Sigmoid colon (tissue), 7 donors: ENCODE measurements around the gene ARSB. TPM values are rescaled to one million over a fixed set of nuclear protein-coding genes. Genes with fewer than 3 reads are reported as not detected.

ENCODE experiments used
- DNase-seq: peaks from one replicate; pipeline ENCODE4 v3.0.0-alpha.2; 2019
- H3K27ac ChIP-seq, 4 donors: fragments of 200-600 bp; sonication (generic); one replicate each; pipeline ENCODE4 v1.5.1; 2016 to 2019; ENCODE audit warnings: mild to moderate bottlenecking in 1 of 4
- H3K27me3 ChIP-seq, 3 donors: fragments of 200-600 bp; sonication (generic); one replicate each; pipeline ENCODE4 v1.5.1; 2019; ENCODE audit warnings: mild to moderate bottlenecking in 1 of 3
- H3K36me3 ChIP-seq, 4 donors: fragments of 200-600 bp; sonication (generic); one replicate each; pipeline ENCODE4 v1.5.1; 2016 to 2019
- H3K4me1 ChIP-seq, 4 donors: fragments of 200-600 bp; sonication (generic); one replicate each; pipeline ENCODE4 v1.5.1; 2017 to 2019
- H3K4me3 ChIP-seq, 4 donors: fragments of 200-600 bp; sonication (generic); one replicate each; pipeline ENCODE4 v1.5.1; 2017 to 2019; ENCODE audit warnings: mild to moderate bottlenecking in 2 of 4, moderate library complexity in 1 of 4
- H3K9me3 ChIP-seq, 4 donors: fragments of 200-600 bp in 3 of 4; sonication (generic) in 3 of 4; one replicate each; pipeline versions ENCODE4 v1.5.1 to v1.6.1; 2013 to 2019
- EP300 ChIP-seq, 4 donors: sonication (generic); formaldehyde crosslinking; IDR thresholded peaks; one replicate each; pipeline ENCODE4 v1.6.1; 2017; ENCODE audit warnings: antibody characterized with exemption in 4 of 4
- POLR2A ChIP-seq, 2 donors: fragments of 450-650 bp; IDR thresholded peaks; one replicate each; pipeline ENCODE4 v1.6.1; 2016; ENCODE audit warnings: antibody characterized with exemption in 2 of 2, mild to moderate bottlenecking in 2 of 2, moderate library complexity in 2 of 2
- POLR2AphosphoS5 ChIP-seq, 4 donors: sonication (generic); formaldehyde crosslinking; IDR thresholded peaks; one replicate each; pipeline ENCODE4 v1.6.1; 2017; ENCODE audit warnings: antibody characterized with exemption in 4 of 4
- WGBS, 2 donors: extraction: QIAGEN DNeasy Blood & Tissue Kit; methylation state at CpG; one replicate each; pipeline ENCODE4 v1.1.7; 2013; 5-methylcytosine and 5-hydroxymethylcytosine counted together
- intact Hi-C: fragments of 100-400 bp; cut with DNase I; formaldehyde crosslinking; loops from one replicate; pipeline ENCODE4 v1.15.1; 2023
- polyA plus RNA-seq, 3 donors: library from polyadenylated mRNA; stranded (reverse); fragments of 200-250 nt; gene quantifications; one replicate each; pipeline ENCODE4 v1.2.3, GENCODE V29; 2013
- total RNA-seq, 4 donors: library from RNA; depleted of rRNA; stranded (reverse); fragments of >200 nt; gene quantifications; one replicate each; pipeline ENCODE4 v1.1.0, GENCODE V29; 2016
- TF ChIP-seq, protein P1 (sequence below), 4 experiments: fragments of 450-650 bp in 3 of 4; fragments of 200-600 bp in 1 of 4; IDR thresholded peaks; one replicate each; pipeline ENCODE4 v1.5.1; 2016 to 2019; ENCODE audit warnings: antibody characterized with exemption in 4 of 4, mild to moderate bottlenecking in 3 of 4, moderate library complexity in 2 of 4
- donor health status: healthy with polysubstance abuse.
- donor health status: Bipolar disorder and iron deficiency.
- donor health status: healthy.

ARSB gene
- total and polyA plus RNA-seq, 7 donors: 1.2 to 22.2 (median 8.6) TPM

DNA sequence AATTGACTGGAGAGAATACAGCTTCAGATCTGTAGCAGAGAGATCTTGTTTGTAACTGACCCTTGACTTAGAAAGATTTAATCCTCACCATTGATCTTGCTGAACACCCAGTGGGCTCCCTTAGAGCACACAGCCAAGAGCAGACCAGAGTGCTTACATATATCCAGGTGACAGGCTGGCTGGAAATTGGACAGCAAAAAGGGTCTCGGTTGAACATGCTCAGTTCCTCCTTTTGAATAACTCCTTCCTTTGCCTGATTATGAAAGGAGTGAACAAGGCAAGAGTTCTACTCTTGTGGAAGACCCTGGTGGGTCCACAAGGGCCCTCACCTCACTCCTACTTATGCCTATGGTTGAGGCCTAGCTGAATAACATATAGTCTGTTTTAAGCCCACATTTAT lies 202.4 kb downstream of the ARSB start:
- Histone ChIP-seq H3K9me3 (no peaks in the 10 kb centered on the region), H3K27me3 (no peaks in the 10 kb centered on the region), H3K4me3 (no peak overlapping the region), H3K4me1 (peaks cover 0 to 9% (median 7%) of the 10 kb centered on the region in 4 donors), H3K36me3 (no peaks in the 10 kb centered on the region), H3K27ac (no peak overlapping the region)
- intact Hi-C loops: no loop called here
- TF ChIP-seq, protein P1, sequence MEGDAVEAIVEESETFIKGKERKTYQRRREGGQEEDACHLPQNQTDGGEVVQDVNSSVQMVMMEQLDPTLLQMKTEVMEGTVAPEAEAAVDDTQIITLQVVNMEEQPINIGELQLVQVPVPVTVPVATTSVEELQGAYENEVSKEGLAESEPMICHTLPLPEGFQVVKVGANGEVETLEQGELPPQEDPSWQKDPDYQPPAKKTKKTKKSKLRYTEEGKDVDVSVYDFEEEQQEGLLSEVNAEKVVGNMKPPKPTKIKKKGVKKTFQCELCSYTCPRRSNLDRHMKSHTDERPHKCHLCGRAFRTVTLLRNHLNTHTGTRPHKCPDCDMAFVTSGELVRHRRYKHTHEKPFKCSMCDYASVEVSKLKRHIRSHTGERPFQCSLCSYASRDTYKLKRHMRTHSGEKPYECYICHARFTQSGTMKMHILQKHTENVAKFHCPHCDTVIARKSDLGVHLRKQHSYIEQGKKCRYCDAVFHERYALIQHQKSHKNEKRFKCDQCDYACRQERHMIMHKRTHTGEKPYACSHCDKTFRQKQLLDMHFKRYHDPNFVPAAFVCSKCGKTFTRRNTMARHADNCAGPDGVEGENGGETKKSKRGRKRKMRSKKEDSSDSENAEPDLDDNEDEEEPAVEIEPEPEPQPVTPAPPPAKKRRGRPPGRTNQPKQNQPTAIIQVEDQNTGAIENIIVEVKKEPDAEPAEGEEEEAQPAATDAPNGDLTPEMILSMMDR (IDR thresholded peaks at IDR 0.05): no peak
- TF ChIP-seq EP300 (IDR thresholded peaks at IDR 0.05): no peak
- TF ChIP-seq POLR2AphosphoS5 (IDR thresholded peaks at IDR 0.05): no peak
- no peak for TF ChIP-seq POLR2A (IDR thresholded peaks at IDR 0.05)
- no peak for DNase-seq
- 71 to 90% methylated on average over 1 of the region's 1 CpG for WGBS, 2 donors

DNA sequence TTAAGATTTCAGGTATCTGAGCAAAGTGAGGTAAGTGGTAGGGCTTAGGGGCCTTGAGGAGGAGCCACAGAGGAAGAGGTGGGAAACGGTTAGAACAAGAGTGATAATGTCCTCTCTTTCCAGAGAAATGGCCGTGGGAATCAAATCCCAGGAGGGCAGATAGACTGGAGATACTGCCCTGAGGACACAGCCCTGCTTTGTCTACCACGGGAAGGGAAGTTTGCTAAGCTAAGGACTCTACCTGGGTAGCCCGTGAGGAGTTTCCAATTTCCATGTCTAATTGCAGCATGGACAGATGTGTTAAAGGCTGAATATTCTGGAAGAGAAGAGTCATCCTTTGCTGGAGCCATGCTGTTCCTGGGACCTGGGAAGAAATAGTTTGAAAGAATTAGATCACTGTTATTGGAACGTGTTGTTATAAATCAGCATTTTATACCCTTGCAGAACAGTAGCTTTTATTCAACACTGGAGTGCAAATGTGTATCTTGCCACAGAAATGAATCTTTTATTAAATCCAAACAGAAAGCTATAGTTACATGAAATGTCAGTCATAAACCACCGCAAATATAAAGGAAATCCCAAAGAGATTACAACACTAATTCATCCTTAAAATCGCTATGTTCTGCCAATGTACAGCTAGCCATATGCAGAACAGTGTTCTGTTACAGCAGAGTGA lies 203.4 kb downstream of the ARSB start:
- H3K27ac ChIP-seq: no peak overlapping the region
- no peak for DNase-seq
- no peaks in the 10 kb centered on the region for H3K9me3 ChIP-seq
- H3K4me3 ChIP-seq: no peak overlapping the region
- 80 to 88% methylated on average over 7 of the region's 7 CpGs for WGBS, 2 donors
- TF ChIP-seq EP300 (IDR thresholded peaks at IDR 0.05): no peak
- TF ChIP-seq, protein P1 (IDR thresholded peaks at IDR 0.05): no peak
- TF ChIP-seq POLR2AphosphoS5 (IDR thresholded peaks at IDR 0.05): no peak
- no peak for TF ChIP-seq POLR2A (IDR thresholded peaks at IDR 0.05)
- no peaks in the 10 kb centered on the region for H3K4me1 ChIP-seq
- intact Hi-C loops: no loop called here
- no peaks in the 10 kb centered on the region for H3K27me3 ChIP-seq
- no peaks in the 10 kb centered on the region for H3K36me3 ChIP-seq

DNA sequence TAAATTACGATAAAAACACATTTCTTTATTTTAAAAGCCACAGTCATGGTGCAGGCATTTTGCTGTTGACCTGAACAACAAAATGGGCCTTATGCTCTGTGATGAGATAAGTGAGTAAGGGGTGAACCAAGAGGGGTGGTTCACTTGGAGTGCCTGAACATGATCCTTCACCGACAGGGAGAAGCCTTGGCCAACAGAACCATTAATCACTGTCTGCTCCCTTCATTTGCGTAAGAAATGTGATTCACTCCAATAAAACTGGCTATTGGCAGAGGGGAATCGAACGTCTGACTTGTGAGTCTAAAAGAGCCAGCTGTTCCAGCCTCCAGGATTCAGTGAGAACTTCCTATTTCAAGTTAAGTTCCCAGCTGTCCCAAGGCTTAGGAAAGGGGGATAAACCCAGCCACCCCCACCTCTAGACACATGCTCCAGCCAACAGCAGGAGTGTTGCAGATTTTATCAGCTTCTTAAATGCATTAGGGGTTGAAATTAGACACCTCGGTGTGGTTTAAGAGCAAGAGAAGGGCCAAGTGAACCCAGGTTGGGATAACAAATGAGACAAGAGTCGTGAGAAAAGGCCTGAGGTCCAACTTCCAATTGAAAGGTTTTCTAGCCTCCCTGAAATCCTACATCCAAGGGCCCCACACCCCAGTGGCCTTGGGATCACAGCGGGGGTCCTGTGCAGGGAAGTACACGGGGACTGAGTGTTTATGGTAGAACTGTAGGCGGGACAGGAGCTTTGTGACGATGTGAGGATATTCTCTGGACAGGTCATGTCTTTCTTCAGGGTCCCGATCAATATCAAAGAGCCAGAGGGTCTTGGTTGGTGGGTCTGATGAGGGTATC lies 205.1 kb downstream of the ARSB start:
- no peak overlapping the region for H3K4me3 ChIP-seq
- 85 to 87% methylated on average over 12 of the region's 12 CpGs for WGBS, 2 donors
- no peaks in the 10 kb centered on the region for H3K4me1 ChIP-seq
- no peaks in the 10 kb centered on the region for H3K27me3 ChIP-seq
- no peaks in the 10 kb centered on the region for H3K9me3 ChIP-seq
- H3K36me3 ChIP-seq: no peaks in the 10 kb centered on the region
- DNase-seq: no peak
- intact Hi-C loops: no loop called here
- H3K27ac ChIP-seq: peak overlapping the region in 2 of 4 donors; percentile 32 to 54
- TF ChIP-seq POLR2A (IDR thresholded peaks at IDR 0.05): no peak
- no peak for TF ChIP-seq EP300 (IDR thresholded peaks at IDR 0.05)
- TF ChIP-seq POLR2AphosphoS5 (IDR thresholded peaks at IDR 0.05): peak in 2 of 4 donors; percentile 6 to 14
- TF ChIP-seq, protein P1 (IDR thresholded peaks at IDR 0.05): no peak

DNA sequence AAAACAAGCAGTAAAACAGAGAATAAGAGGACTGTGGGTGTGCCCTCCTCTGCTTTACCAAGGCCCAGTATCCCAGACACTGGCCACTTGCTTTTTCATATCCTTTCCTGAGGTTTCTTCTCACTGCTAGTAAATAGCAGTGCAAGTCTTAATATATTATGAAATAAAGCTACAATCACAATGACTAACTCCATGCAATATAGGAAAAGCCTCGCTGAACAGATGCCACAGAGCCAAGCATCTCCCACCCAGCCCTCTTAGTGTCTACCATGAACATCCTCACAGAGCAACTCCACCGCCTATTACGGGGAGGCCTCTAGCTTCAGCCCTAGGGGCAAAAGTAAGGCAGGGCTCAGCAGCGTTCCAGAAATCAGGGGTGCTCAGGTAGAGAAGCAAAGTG lies 205.8 kb downstream of the ARSB start:
- Histone ChIP-seq H3K36me3 (no peaks in the 10 kb centered on the region), H3K4me3 (no peak overlapping the region), H3K27ac (peak overlapping the region in 2 of 4 donors; percentile 32 to 54), H3K27me3 (no peaks in the 10 kb centered on the region), H3K9me3 (no peaks in the 10 kb centered on the region), H3K4me1 (no peaks in the 10 kb centered on the region)
- TF ChIP-seq POLR2A (IDR thresholded peaks at IDR 0.05) (no peak), POLR2AphosphoS5 (IDR thresholded peaks at IDR 0.05) (no peak), EP300 (IDR thresholded peaks at IDR 0.05) (no peak)
- TF ChIP-seq, protein P1 (IDR thresholded peaks at IDR 0.05): no peak
- 96 to 97% methylated on average over 4 of the region's 4 CpGs for WGBS, 2 donors
- no peak for DNase-seq
- intact Hi-C loops: no loop called here
